OCI-LY7 (cell line): ENCODE results near the gene PFKFB1. TPM values are rescaled to one million over a fixed set of nuclear protein-coding genes. Genes with fewer than 3 reads are reported as not detected.

ENCODE experiments used
- BruUV-seq: library from RNA; stranded (reverse); fragments of 400-500 nt; replicated peaks from 2 replicates; lab custom pipeline; 2021; lab: Mats Ljungman, UMichigan
- CTCF ChIA-PET: fragments of 300-600 bp; sonication (Branson Sonifier 250); formaldehyde crosslinking; loops from one replicate; lab custom pipeline; 2022; ENCODE audit warnings: antibody characterized with exemption; ENCODE audit not compliant: unreplicated experiment; lab: Charles Lee
- POLR2A ChIA-PET: fragments of 300-600 bp; sonication (Branson Sonifier 250); formaldehyde crosslinking; loops from one replicate; lab custom pipeline; 2022; ENCODE audit warnings: antibody characterized with exemption; lab: Charles Lee
- DNase-seq: peaks from one replicate; pipeline ENCODE4 v3.0.0-alpha.2; 2015; ENCODE audit warnings: low spot score
- H2AFZ ChIP-seq: fragments of 200-600 bp; sonication (generic), shearing (Covaris generic); 2 replicates; pipeline ENCODE4 v1.6.1; 2014; ENCODE audit warnings: mild to moderate bottlenecking, antibody characterized with exemption, low read length, moderate library complexity
- H3K27ac ChIP-seq: fragments of 200-600 bp; sonication (generic); 2 replicates; pipeline ENCODE4 v1.5.1; 2014; ENCODE audit warnings: mixed run types, low read depth, mild to moderate bottlenecking, moderate library complexity, low read length, inconsistent platforms; ENCODE audit not compliant: poor library complexity, severe bottlenecking
- H3K36me3 ChIP-seq: fragments of 200-600 bp; sonication (generic); 2 replicates; pipeline ENCODE4 v1.6.1; 2014; ENCODE audit warnings: mild to moderate bottlenecking, antibody characterized with exemption, low read length, moderate library complexity, mixed read lengths; ENCODE audit not compliant: insufficient read depth
- H3K4me1 ChIP-seq: fragments of 200-600 bp; sonication (generic); 2 replicates; pipeline ENCODE4 v1.5.1; 2014; ENCODE audit warnings: mild to moderate bottlenecking, low read length; ENCODE audit not compliant: insufficient read depth, poor library complexity, severe bottlenecking
- H3K4me2 ChIP-seq: fragments of 200-600 bp; sonication (generic); 2 replicates; pipeline ENCODE4 v1.6.1; 2014; ENCODE audit warnings: mild to moderate bottlenecking, low read length
- H3K4me3 ChIP-seq: fragments of 200-600 bp; sonication (generic); 2 replicates; pipeline ENCODE4 v1.5.1; 2014; ENCODE audit warnings: mild to moderate bottlenecking, low read depth, low read length; ENCODE audit not compliant: poor library complexity, severe bottlenecking
- H3K79me2 ChIP-seq: fragments of 200-600 bp; sonication (generic); 2 replicates; pipeline ENCODE4 v1.6.1; 2016; ENCODE audit warnings: low read depth, mild to moderate bottlenecking, low read length, moderate library complexity, mixed read lengths; ENCODE audit not compliant: insufficient read depth
- H3K9me2 ChIP-seq: fragments of 200-600 bp; sonication (generic); 2 replicates; pipeline ENCODE4 v1.6.1; 2016; ENCODE audit warnings: mild to moderate bottlenecking, low read length, mixed read lengths; ENCODE audit not compliant: insufficient read depth
- H3K9me3 ChIP-seq: fragments of 200-600 bp; sonication (generic); 2 replicates; pipeline ENCODE4 v1.6.1; 2014; ENCODE audit warnings: mild to moderate bottlenecking, mixed run types, low read length, mixed read lengths
- H4K20me1 ChIP-seq: fragments of 200-600 bp; sonication (generic); 2 replicates; pipeline ENCODE4 v1.6.1; 2014; ENCODE audit warnings: mild to moderate bottlenecking, antibody characterized with exemption, low read length, moderate library complexity, mixed read lengths; ENCODE audit not compliant: insufficient read depth
- CTCF ChIP-seq: fragments of 200-600 bp; sonication (generic); conservative IDR thresholded peaks from 2 replicates; pipeline ENCODE4 v1.5.1; 2014; ENCODE audit warnings: mild to moderate bottlenecking, antibody characterized with exemption, low read length, moderate library complexity, mixed read lengths
- EZH2phosphoT487 ChIP-seq: fragments of 200-600 bp; sonication (generic); IDR thresholded peaks from 2 replicates; pipeline ENCODE4 v1.6.1; 2018; ENCODE audit warnings: low read depth, borderline replicate concordance, mild to moderate bottlenecking, mixed run types, antibody characterized with exemption, low read length, moderate library complexity, mixed read lengths
- intact Hi-C: fragments of 100-400 bp; cut with micrococcal nuclease; formaldehyde crosslinking; loops from one replicate; pipeline ENCODE4 v1.10.0; 2022; ENCODE audit not compliant: unreplicated experiment
- total RNA-seq, 2 experiments: library from RNA; depleted of rRNA in 1 of 2; stranded (reverse); fragments of >200 nt in 1 of 2; shearing (Covaris generic) in 1 of 2; gene quantifications; 2 replicates each; pipeline ENCODE4 v1.2.3, GENCODE V29; 2014 to 2022

PFKFB1 gene
- total RNA-seq, 2 experiments from 2014 or later = 0.72 to 0.76 TPM

GRCh38 chrX:54944816-54945215 is 49.2 kb downstream of the PFKFB1 start:
- Histone ChIP-seq H3K4me3 (no peak overlapping the region), H3K36me3 (no peaks in the 10 kb centered on the region), H3K79me2 (no peaks in the 10 kb centered on the region), H3K9me3 (no peaks in the 10 kb centered on the region), H3K4me1 (no peaks in the 10 kb centered on the region), H3K27ac (no peak overlapping the region), H4K20me1 (no peaks in the 10 kb centered on the region), H2AFZ (no peak overlapping the region), H3K4me2 (no peak overlapping the region), H3K9me2 (no peaks in the 10 kb centered on the region)
- BruUV-seq = no TSS peak
- CTCF ChIA-PET = no interaction called here
- POLR2A ChIA-PET = no interaction called here
- no peak for DNase-seq
- no peak for TF ChIP-seq CTCF
- no peak for TF ChIP-seq EZH2phosphoT487
- intact Hi-C loops = no loop called here

- H3K27ac ChIP-seq = no peak overlapping the region
- H3K4me2 ChIP-seq = no peak overlapping the region
- no TSS peak for BruUV-seq
- TF ChIP-seq EZH2phosphoT487 (no peak), CTCF (no peak)
- no peaks in the 10 kb centered on the region for H3K36me3 ChIP-seq
- H3K9me3 ChIP-seq = no peaks in the 10 kb centered on the region
- POLR2A ChIA-PET = no interaction called here
- CTCF ChIA-PET = no interaction called here
- no peak overlapping the region for H3K4me3 ChIP-seq
- H3K9me2 ChIP-seq = no peaks in the 10 kb centered on the region
- H2AFZ ChIP-seq = no peak overlapping the region
- H3K4me1 ChIP-seq = no peaks in the 10 kb centered on the region
- H4K20me1 ChIP-seq = no peaks in the 10 kb centered on the region
- intact Hi-C loops = no loop called here
- no peak for DNase-seq
- no peaks in the 10 kb centered on the region for H3K79me2 ChIP-seq
Observed at GRCh38 chrX:54937416-54937815, 56.6 kb downstream of the PFKFB1 start.

DNA sequence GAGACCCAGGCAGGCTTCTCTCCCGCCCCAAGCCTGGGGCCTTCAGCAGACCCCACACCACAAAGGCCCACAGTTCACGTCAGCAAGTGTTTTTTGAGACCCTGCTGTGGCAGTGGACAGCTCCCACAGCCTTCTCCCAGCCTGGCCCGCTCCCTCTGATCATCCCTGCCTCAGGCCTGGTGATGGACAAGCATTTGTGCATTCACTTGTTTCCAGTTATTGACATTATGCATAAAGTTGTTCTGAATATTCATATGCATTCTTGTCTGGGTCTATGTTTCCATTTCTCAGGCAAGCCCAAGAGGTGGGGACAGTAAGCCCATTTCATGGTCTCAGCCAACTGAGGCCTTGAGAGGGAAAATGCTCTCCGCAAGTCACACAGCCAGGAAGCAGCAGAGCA is 58.7 kb downstream of the PFKFB1 start:
- H3K4me2 ChIP-seq = no peak overlapping the region

More for the DNA sequence above, 58.7 kb downstream of the PFKFB1 start:
- CTCF ChIA-PET = no interaction called here
- Histone ChIP-seq H3K27ac (no peak overlapping the region), H3K9me3 (no peaks in the 10 kb centered on the region), H4K20me1 (no peaks in the 10 kb centered on the region), H3K4me3 (no peak overlapping the region), H3K4me1 (no peaks in the 10 kb centered on the region), H3K9me2 (no peaks in the 10 kb centered on the region), H2AFZ (no peak overlapping the region), H3K79me2 (no peaks in the 10 kb centered on the region), H3K36me3 (no peaks in the 10 kb centered on the region)
- BruUV-seq = no TSS peak
- intact Hi-C loops = no loop called here
- TF ChIP-seq EZH2phosphoT487 (no peak), CTCF (no peak)
- DNase-seq = no peak
- POLR2A ChIA-PET = interaction anchor here (0.7 kb wide), 1 partner anchor 17 kb away, joined by 6 read pairs; no protein-coding TSS in a partner anchor
